Breast epithelium (tissue), 3 donors: ENCODE results near the gene SV2C.

ENCODE experiments used
- POLR2A ChIP-seq: fragments of 450-650 bp; IDR thresholded peaks from one replicate; pipeline ENCODE4 v1.6.1; 2016; ENCODE audit warnings: antibody characterized with exemption, mild to moderate bottlenecking, moderate library complexity
- TF ChIP-seq, protein P1 (sequence below), 3 donors: fragments of 450-650 bp; IDR thresholded peaks; one replicate each; pipeline ENCODE4 v1.5.1; 2016 to 2017; ENCODE audit warnings: antibody characterized with exemption in 3 of 3, mild to moderate bottlenecking in 3 of 3, moderate library complexity in 3 of 3

DNA sequence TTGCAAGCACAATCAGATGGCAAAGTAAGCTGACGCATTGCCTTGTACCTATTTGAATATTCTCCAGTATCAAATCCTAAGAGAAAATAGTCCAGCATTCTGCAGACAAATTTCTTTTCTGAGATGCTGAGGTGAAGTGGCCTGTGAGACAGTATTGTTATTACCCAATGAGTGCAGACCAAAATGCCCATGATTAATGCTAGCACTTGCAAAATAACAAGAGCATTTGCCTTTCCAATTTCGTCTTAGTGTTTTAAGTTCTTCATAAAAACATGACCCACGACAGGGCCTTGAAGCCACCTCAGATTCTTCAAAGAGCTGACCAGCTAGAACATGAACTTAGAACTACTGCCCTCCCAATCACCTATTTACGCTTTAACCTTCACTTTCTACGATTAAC is 317.3 kb downstream of the SV2C start:
- TF ChIP-seq POLR2A, result no peak
- TF ChIP-seq, protein P1, sequence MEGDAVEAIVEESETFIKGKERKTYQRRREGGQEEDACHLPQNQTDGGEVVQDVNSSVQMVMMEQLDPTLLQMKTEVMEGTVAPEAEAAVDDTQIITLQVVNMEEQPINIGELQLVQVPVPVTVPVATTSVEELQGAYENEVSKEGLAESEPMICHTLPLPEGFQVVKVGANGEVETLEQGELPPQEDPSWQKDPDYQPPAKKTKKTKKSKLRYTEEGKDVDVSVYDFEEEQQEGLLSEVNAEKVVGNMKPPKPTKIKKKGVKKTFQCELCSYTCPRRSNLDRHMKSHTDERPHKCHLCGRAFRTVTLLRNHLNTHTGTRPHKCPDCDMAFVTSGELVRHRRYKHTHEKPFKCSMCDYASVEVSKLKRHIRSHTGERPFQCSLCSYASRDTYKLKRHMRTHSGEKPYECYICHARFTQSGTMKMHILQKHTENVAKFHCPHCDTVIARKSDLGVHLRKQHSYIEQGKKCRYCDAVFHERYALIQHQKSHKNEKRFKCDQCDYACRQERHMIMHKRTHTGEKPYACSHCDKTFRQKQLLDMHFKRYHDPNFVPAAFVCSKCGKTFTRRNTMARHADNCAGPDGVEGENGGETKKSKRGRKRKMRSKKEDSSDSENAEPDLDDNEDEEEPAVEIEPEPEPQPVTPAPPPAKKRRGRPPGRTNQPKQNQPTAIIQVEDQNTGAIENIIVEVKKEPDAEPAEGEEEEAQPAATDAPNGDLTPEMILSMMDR (IDR thresholded peaks at IDR 0.05), result no peak
